Parathyroid adenoma (tissue), 2 donors: ENCODE data around the gene SAYSD1.

Experiments
- H2AFZ ChIP-seq: fragments of 300-600 bp; sonication (generic); one replicate; pipeline ENCODE4 v1.7.0; 2017; ENCODE audit warnings: antibody characterized with exemption, mild to moderate bottlenecking
- H3K27ac ChIP-seq: fragments of 300-600 bp; sonication (generic); one replicate; pipeline ENCODE4 v1.7.0; 2017
- H3K27me3 ChIP-seq: fragments of 300-600 bp; sonication (generic); one replicate; pipeline ENCODE4 v1.7.0; 2017; ENCODE audit warnings: low read length; ENCODE audit not compliant: control insufficient read depth, insufficient read depth
- H3K36me3 ChIP-seq: fragments of 300-600 bp; sonication (generic); one replicate; pipeline ENCODE4 v1.7.0; 2017; ENCODE audit warnings: low read length; ENCODE audit not compliant: control insufficient read depth, insufficient read depth
- H3K4me1 ChIP-seq: fragments of 300-600 bp; sonication (generic); one replicate; pipeline ENCODE4 v1.7.0; 2017; ENCODE audit warnings: control low read depth
- H3K4me2 ChIP-seq: fragments of 300-600 bp; sonication (generic); one replicate; pipeline ENCODE4 v1.7.0; 2017; ENCODE audit warnings: low read length
- H3K4me3 ChIP-seq: fragments of 300-600 bp; sonication (generic); one replicate; pipeline ENCODE4 v1.7.0; 2017; ENCODE audit warnings: low read depth, low read length
- H3K79me2 ChIP-seq: fragments of 300-600 bp; sonication (generic); one replicate; pipeline ENCODE4 v1.7.0; 2017; ENCODE audit warnings: control low read depth
- H3K9ac ChIP-seq: fragments of 300-600 bp; sonication (generic); one replicate; pipeline ENCODE4 v1.7.0; 2017; ENCODE audit warnings: mild to moderate bottlenecking
- H3K9me3 ChIP-seq: fragments of 300-600 bp; sonication (generic); one replicate; pipeline ENCODE4 v1.7.0; 2017; ENCODE audit warnings: low read length; ENCODE audit not compliant: control insufficient read depth
- TF ChIP-seq, protein P1 (sequence below): fragments of 300-600 bp; sonication (generic); IDR thresholded peaks from one replicate; pipeline ENCODE4 v1.7.0; 2017; ENCODE audit warnings: antibody characterized with exemption, mild to moderate bottlenecking
- donor health status: primary hyperparathyroidism.

Gene SAYSD1

DNA sequence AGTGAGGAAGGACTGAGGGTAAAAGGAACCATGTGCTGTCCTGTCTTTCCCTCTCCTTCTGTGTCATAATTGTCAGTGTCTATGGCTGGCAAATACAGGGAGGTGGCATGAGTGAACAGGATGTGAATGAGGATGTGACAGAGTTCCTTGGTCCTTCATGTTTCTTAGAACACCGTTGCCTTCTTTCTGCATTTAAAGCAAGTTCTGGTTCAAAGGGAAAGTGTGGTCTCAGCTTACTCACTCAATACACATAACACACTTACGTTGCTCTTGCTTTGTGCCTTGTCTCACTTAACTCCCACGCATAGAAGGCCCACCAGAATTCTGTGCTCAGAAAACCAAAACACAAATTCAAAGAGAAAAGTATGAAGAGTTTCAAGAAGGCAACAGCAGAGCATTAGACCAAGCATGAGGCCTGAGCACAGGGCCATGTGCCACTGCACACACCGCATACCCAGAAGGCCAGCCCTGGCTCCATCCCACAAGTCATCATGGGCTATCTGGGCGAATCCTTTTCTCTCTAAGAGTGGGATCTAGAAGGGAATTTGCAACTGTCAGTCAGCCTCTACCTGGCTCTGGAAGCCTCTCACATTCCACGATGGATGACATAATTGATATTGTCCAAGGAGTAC is 38.9 kb upstream of the SAYSD1 start:
- Histone ChIP-seq H3K4me2 (no peak overlapping the region), H3K36me3 (no peaks in the 10 kb centered on the region), H3K9ac (no peak overlapping the region), H3K27me3 (no peaks in the 10 kb centered on the region), H3K4me3 (no peak overlapping the region), H3K9me3 (no peaks in the 10 kb centered on the region), H3K79me2 (no peaks in the 10 kb centered on the region), H3K27ac (no peak overlapping the region), H2AFZ (no peak overlapping the region), H3K4me1 (peaks cover 4% of the 10 kb centered on the region)
- TF ChIP-seq, protein P1, sequence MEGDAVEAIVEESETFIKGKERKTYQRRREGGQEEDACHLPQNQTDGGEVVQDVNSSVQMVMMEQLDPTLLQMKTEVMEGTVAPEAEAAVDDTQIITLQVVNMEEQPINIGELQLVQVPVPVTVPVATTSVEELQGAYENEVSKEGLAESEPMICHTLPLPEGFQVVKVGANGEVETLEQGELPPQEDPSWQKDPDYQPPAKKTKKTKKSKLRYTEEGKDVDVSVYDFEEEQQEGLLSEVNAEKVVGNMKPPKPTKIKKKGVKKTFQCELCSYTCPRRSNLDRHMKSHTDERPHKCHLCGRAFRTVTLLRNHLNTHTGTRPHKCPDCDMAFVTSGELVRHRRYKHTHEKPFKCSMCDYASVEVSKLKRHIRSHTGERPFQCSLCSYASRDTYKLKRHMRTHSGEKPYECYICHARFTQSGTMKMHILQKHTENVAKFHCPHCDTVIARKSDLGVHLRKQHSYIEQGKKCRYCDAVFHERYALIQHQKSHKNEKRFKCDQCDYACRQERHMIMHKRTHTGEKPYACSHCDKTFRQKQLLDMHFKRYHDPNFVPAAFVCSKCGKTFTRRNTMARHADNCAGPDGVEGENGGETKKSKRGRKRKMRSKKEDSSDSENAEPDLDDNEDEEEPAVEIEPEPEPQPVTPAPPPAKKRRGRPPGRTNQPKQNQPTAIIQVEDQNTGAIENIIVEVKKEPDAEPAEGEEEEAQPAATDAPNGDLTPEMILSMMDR = no peak

DNA sequence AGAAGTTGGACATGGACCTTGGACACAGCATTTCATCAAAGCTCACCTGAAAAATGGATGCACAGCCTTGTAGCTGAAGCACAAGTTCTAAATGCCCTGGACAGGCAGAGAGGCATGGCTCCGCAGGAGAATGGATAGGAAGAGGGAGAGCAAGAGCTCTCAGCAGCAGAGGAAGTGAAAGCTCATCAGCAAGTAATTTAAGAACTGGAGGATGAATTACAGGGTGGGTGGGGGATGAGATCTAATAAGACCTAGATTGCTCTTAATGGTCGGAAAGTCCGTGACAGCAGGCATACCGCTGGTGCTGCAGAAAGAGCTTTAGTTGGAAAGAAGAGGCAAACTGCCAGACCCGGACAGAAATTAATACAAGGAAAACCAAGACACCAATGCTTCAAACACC is 37.3 kb upstream of the SAYSD1 start:
- Histone ChIP-seq H3K36me3 (no peaks in the 10 kb centered on the region), H2AFZ (no peak overlapping the region), H3K27me3 (no peaks in the 10 kb centered on the region), H3K79me2 (no peaks in the 10 kb centered on the region), H3K4me3 (peak overlapping the region; percentile 4), H3K4me2 (no peak overlapping the region), H3K4me1 (peaks cover 4% of the 10 kb centered on the region), H3K27ac (no peak overlapping the region), H3K9ac (no peak overlapping the region), H3K9me3 (no peaks in the 10 kb centered on the region)
- TF ChIP-seq, protein P1 = no peak

DNA sequence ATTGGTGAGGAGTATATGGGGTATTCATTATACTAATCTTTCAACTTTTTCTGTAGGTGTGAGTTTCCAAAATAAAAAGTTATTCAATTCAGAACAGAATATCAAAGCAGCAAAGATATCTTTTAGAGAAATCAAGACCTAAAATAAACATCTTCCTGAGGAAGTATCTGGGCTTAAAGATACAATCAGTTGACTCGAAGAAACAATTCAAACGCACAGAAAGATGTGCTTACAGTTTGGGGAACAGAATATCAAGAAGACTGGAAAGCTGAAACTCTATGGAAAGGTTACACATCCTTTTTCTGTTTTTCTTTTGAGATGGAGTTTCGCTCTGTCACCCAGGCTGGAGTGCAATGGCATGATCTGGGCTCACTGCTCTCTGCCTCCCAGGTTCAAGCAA is 36.2 kb upstream of the SAYSD1 start:
- Histone ChIP-seq H3K9me3 (no peaks in the 10 kb centered on the region), H3K79me2 (no peaks in the 10 kb centered on the region), H3K9ac (no peak overlapping the region), H3K27me3 (no peaks in the 10 kb centered on the region), H3K36me3 (no peaks in the 10 kb centered on the region), H3K4me1 (peaks cover 4% of the 10 kb centered on the region), H3K27ac (peak overlapping the region; percentile 1), H3K4me2 (no peak overlapping the region), H3K4me3 (no peak overlapping the region), H2AFZ (no peak overlapping the region)
- TF ChIP-seq, protein P1 = no peak

DNA sequence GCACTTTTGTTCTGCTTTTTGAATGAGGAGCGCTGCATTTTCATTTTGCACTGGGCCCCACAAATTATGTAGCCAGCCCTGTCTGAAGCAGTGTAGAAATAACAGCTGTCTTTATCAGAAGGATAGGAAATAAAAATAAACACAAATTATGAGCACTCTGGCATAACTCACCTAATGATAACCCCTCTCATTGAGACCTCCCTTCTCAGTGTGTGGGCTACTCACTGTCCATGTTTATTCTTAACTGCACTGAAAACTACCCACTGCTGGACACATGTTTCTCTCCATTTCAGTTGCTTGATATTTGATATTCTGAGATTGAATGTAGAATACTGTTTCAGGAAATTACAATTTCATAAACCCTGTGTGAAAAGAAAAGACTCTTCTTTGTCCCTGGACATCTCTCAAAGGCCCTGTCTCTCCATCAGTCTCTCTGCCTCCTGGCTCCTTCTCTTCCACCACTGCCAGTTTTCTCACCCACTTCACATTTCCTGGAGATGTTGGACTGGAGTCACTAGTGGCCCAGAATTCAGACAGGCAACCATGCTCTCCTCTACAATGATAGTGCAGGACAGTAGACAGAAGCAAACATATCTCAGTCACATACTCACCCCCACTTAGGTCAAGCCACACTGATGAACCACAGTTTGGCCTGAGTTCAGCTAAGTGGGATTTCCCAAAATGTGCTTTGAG is 29.6 kb upstream of the SAYSD1 start:
- H3K9me3 ChIP-seq = no peaks in the 10 kb centered on the region
- no peaks in the 10 kb centered on the region for H3K4me1 ChIP-seq
- no peak overlapping the region for H2AFZ ChIP-seq
- H3K27me3 ChIP-seq = no peaks in the 10 kb centered on the region
- H3K9ac ChIP-seq = no peak overlapping the region
- H3K36me3 ChIP-seq = no peaks in the 10 kb centered on the region
- no peak overlapping the region for H3K4me2 ChIP-seq
- H3K27ac ChIP-seq = peak overlapping the region; percentile 65
- no peaks in the 10 kb centered on the region for H3K79me2 ChIP-seq
- TF ChIP-seq, protein P1 = no peak
- H3K4me3 ChIP-seq = no peak overlapping the region
